ENCODE measurements around the gene PDE4D. TPM values are rescaled to one million over a fixed set of nuclear protein-coding genes. Genes with fewer than 3 reads are reported as not detected.

Gene PDE4D
- total RNA-seq, 1 experiment from 2014 or later = 3.6 TPM

- DNase-seq (no peak), ATAC-seq (no peak)
- no peaks in the 10 kb centered on the region for H4K20me1 ChIP-seq (ENCODE audit: low read length)
- no peaks in the 10 kb centered on the region for H3K9me2 ChIP-seq (replicated peaks; ENCODE audit: low read length)
- H2AFZ ChIP-seq (ENCODE audit: low read length) = no peak overlapping the region
- H3K27me3 ChIP-seq (ENCODE audit: low read length) = no peaks in the 10 kb centered on the region
- ChIA-PET POLR2A (ENCODE audit: unreplicated experiment) (no interaction called here), CTCF (no interaction called here)
- no TSS peak for BruUV-seq (replicated peaks)
- H3K27ac ChIP-seq (ENCODE audit: low read length) = no peak overlapping the region
- no peaks in the 10 kb centered on the region for H3K9me3 ChIP-seq (ENCODE audit: low read length)
- H3K36me3 ChIP-seq (ENCODE audit: low read depth, low read length) = no peaks in the 10 kb centered on the region
- H3K4me1 ChIP-seq (ENCODE audit: insufficient read depth, low read length) = peaks cover 7% of the 10 kb centered on the region; the same call in 1 of the 2 replicates
- no peak overlapping the region for H3K4me2 ChIP-seq (ENCODE audit: low read length)
- TF ChIP-seq EZH2 (IDR thresholded peaks at IDR 0.05; ENCODE audit: low read length, unreplicated experiment) (no peak), CTCF (conservative IDR thresholded peaks at IDR 0.05; ENCODE audit: low read depth, low read length) (no peak), EZH2phosphoT487 (IDR thresholded peaks at IDR 0.05; ENCODE audit: borderline replicate concordance, low read length) (no peak)
- intact Hi-C loops (cut with micrococcal nuclease) = no loop called here
- H3K9ac ChIP-seq (ENCODE audit: low read length) = no peak overlapping the region
- H3K79me2 ChIP-seq (ENCODE audit: low read length) = no peaks in the 10 kb centered on the region
- H3K4me3 ChIP-seq (ENCODE audit: low read length) = no peak overlapping the region
- H3F3A ChIP-seq (ENCODE audit: low read length, unreplicated experiment) = no peaks in the 10 kb centered on the region
Measured at GRCh38 chr5:59529239-59529638, 364.3 kb downstream of the PDE4D start.

GRCh38 chr5:59528202-59528862, 365.2 kb downstream of the PDE4D start:
- Histone ChIP-seq H3K36me3 (ENCODE audit: low read depth, low read length) (no peaks in the 10 kb centered on the region), H3K9me3 (ENCODE audit: low read length) (no peaks in the 10 kb centered on the region), H3K9me2 (replicated peaks; ENCODE audit: low read length) (no peaks in the 10 kb centered on the region), H3F3A (ENCODE audit: low read length, unreplicated experiment) (no peaks in the 10 kb centered on the region), H3K27me3 (ENCODE audit: low read length) (no peaks in the 10 kb centered on the region), H3K4me3 (ENCODE audit: low read length) (no peak overlapping the region), H3K27ac (ENCODE audit: low read length) (no peak overlapping the region), H2AFZ (ENCODE audit: low read length) (no peak overlapping the region), H3K9ac (ENCODE audit: low read length) (no peak overlapping the region), H3K79me2 (ENCODE audit: low read length) (no peaks in the 10 kb centered on the region), H3K4me2 (ENCODE audit: low read length) (no peak overlapping the region), H4K20me1 (ENCODE audit: low read length) (no peaks in the 10 kb centered on the region), H3K4me1 (ENCODE audit: insufficient read depth, low read length) (peaks cover 7% of the 10 kb centered on the region; the same call in 1 of the 2 replicates)
- intact Hi-C loops (cut with micrococcal nuclease) = no loop called here
- POLR2A ChIA-PET (ENCODE audit: unreplicated experiment) = no interaction called here
- no TSS peak for BruUV-seq (replicated peaks)
- ATAC-seq = no peak
- no peak for TF ChIP-seq EZH2phosphoT487 (IDR thresholded peaks at IDR 0.05; ENCODE audit: borderline replicate concordance, low read length)
- TF ChIP-seq CTCF (conservative IDR thresholded peaks at IDR 0.05; ENCODE audit: low read depth, low read length) = no peak
- TF ChIP-seq EZH2 (IDR thresholded peaks at IDR 0.05; ENCODE audit: low read length, unreplicated experiment) = no peak
- CTCF ChIA-PET = interaction anchor here (0.6 kb wide), 1 partner anchor 133 kb away, joined by 3 read pairs; no protein-coding TSS in a partner anchor
- no peak for DNase-seq

- POLR2A ChIA-PET (ENCODE audit: unreplicated experiment) = interaction anchor here (0.6 kb wide), 1 partner anchor 89 kb away, joined by 3 read pairs; no protein-coding TSS in a partner anchor
- no TSS peak for BruUV-seq (replicated peaks)
- TF ChIP-seq EZH2phosphoT487 (IDR thresholded peaks at IDR 0.05; ENCODE audit: borderline replicate concordance, low read length) (no peak), CTCF (conservative IDR thresholded peaks at IDR 0.05; ENCODE audit: low read depth, low read length) (peak; percentile 18; the same call in 1 of the 2 replicates)
- intact Hi-C loops (cut with micrococcal nuclease) = no loop called here
- no peak overlapping the region for H2AFZ ChIP-seq (ENCODE audit: low read length)
- H4K20me1 ChIP-seq (ENCODE audit: low read length) = no peaks in the 10 kb centered on the region
- DNase-seq = peak; percentile 49
- H3K9me2 ChIP-seq (replicated peaks; ENCODE audit: low read length) = no peaks in the 10 kb centered on the region
- no peak overlapping the region for H3K9ac ChIP-seq (ENCODE audit: low read length)
- peaks cover 24% of the 10 kb centered on the region; the same call in 1 of the 2 replicates for H3K4me1 ChIP-seq (ENCODE audit: insufficient read depth, low read length)
- ATAC-seq = peak; percentile 80
- CTCF ChIA-PET = interaction anchor here (0.5 to 1.1 kb wide), 4 partner anchors 20 to 1184 kb away, joined by 3 to 9 read pairs (median 4); no protein-coding TSS in a partner anchor
- no peak overlapping the region for H3K4me2 ChIP-seq (ENCODE audit: low read length)
- H3K4me3 ChIP-seq (ENCODE audit: low read length) = no peak overlapping the region
- H3F3A ChIP-seq (ENCODE audit: low read length, unreplicated experiment) = no peaks in the 10 kb centered on the region
- H3K27me3 ChIP-seq (ENCODE audit: low read length) = no peaks in the 10 kb centered on the region
- H3K27ac ChIP-seq (ENCODE audit: low read length) = no peak overlapping the region
- no peaks in the 10 kb centered on the region for H3K9me3 ChIP-seq (ENCODE audit: low read length)
- no peaks in the 10 kb centered on the region for H3K36me3 ChIP-seq (ENCODE audit: low read depth, low read length)
- H3K79me2 ChIP-seq (ENCODE audit: low read length) = no peaks in the 10 kb centered on the region
Measured at GRCh38 chr5:59525957-59526356, 367.6 kb downstream of the PDE4D start.
